Stimulated activated CD8-positive, alpha-beta memory T cell treated with anti-CD3 and anti-CD28 coated beads, Interleukin-2, amount 100 ng/mL, for 48 hours (primary cell): ENCODE measurements around the gene DOCK8.

Experiments used
- DNase-seq, 2 donors: peaks; one replicate each; pipeline ENCODE4 v3.0.0-alpha.2; 2020; ENCODE audit warnings: low read depth in 2 of 2

DOCK8 gene

GRCh38 chr9:266228-266627, 51.6 kb downstream of the DOCK8 start:
- no peak for DNase-seq

- DNase-seq = no peak
These were observed 54.0 kb downstream of the DOCK8 start for GRCh38 chr9:268616-269015.

- no peak for DNase-seq
These were observed 54.5 kb downstream of the DOCK8 start for GRCh38 chr9:269081-269711.

- DNase-seq = no peak
These were observed 56.1 kb downstream of the DOCK8 start for GRCh38 chr9:270657-271237.

GRCh38 chr9:272251-273213, 57.9 kb downstream of the DOCK8 start:
- DNase-seq = peak; percentile 32 to 40

GRCh38 chr9:274406-274805, 59.7 kb downstream of the DOCK8 start:
- no peak for DNase-seq

GRCh38 chr9:277601-278295, 63.1 kb downstream of the DOCK8 start:
- no peak for DNase-seq

GRCh38 chr9:278651-279050, 64.0 kb downstream of the DOCK8 start:
- DNase-seq = no peak

- DNase-seq = no peak
These were observed 65.0 kb downstream of the DOCK8 start for GRCh38 chr9:279674-280073.

GRCh38 chr9:281741-282645, 67.3 kb downstream of the DOCK8 start:
- no peak for DNase-seq

- no peak for DNase-seq
These were observed 71.5 kb downstream of the DOCK8 start for GRCh38 chr9:286071-286740.

GRCh38 chr9:289121-289520, 74.5 kb downstream of the DOCK8 start:
- DNase-seq = no peak

GRCh38 chr9:292915-293314, 78.2 kb downstream of the DOCK8 start:
- no peak for DNase-seq

GRCh38 chr9:295576-295975, 80.9 kb downstream of the DOCK8 start:
- DNase-seq = no peak

- no peak for DNase-seq
These were observed 81.7 kb downstream of the DOCK8 start for GRCh38 chr9:296411-296810.

- no peak for DNase-seq
These were observed 82.7 kb downstream of the DOCK8 start for GRCh38 chr9:297104-297972.

GRCh38 chr9:303502-303901, 88.8 kb downstream of the DOCK8 start:
- no peak for DNase-seq

- DNase-seq = no peak
These were observed 89.4 kb downstream of the DOCK8 start for GRCh38 chr9:304106-304505.

GRCh38 chr9:304519-305185, 90.0 kb downstream of the DOCK8 start:
- DNase-seq = no peak
